Nephron (organoid): ENCODE results near the gene CDH4.

ENCODE experiments used
- H3K27ac Mint-ChIP-seq, 3 experiments: 2 replicates each; pipeline ENCODE4 v1.8.0; 2020; ENCODE audit warnings: mixed read lengths in 3 of 3, mild to moderate bottlenecking in 2 of 3, moderate library complexity in 1 of 3
- H3K27me3 Mint-ChIP-seq: 2 replicates; pipeline ENCODE4 v1.8.0; 2021; ENCODE audit warnings: low read depth, mild to moderate bottlenecking, moderate library complexity, mixed read lengths
- H3K36me3 Mint-ChIP-seq: 2 replicates; pipeline ENCODE4 v1.8.0; 2020; ENCODE audit warnings: low read depth, mixed read lengths
- H3K4me1 Mint-ChIP-seq: 2 replicates; pipeline ENCODE4 v1.8.0; 2020; ENCODE audit warnings: mixed read lengths
- H3K4me3 Mint-ChIP-seq, 3 experiments: 2 replicates each; pipeline ENCODE4 v1.8.0; 2020; ENCODE audit warnings: mild to moderate bottlenecking in 3 of 3, mixed read lengths in 3 of 3, moderate library complexity in 2 of 3
- H3K9me3 Mint-ChIP-seq: 2 replicates; pipeline ENCODE4 v1.8.0; 2020; ENCODE audit warnings: mixed read lengths
- TF ChIP-seq, protein P1 (sequence below), 3 experiments: fragments of 200-600 bp; sonication (generic); IDR thresholded peaks; one replicate each; pipeline ENCODE4 v1.5.0; 2021; ENCODE audit warnings: antibody characterized with exemption in 3 of 3; ENCODE audit not compliant: unreplicated experiment in 3 of 3

The CDH4 gene

DNA sequence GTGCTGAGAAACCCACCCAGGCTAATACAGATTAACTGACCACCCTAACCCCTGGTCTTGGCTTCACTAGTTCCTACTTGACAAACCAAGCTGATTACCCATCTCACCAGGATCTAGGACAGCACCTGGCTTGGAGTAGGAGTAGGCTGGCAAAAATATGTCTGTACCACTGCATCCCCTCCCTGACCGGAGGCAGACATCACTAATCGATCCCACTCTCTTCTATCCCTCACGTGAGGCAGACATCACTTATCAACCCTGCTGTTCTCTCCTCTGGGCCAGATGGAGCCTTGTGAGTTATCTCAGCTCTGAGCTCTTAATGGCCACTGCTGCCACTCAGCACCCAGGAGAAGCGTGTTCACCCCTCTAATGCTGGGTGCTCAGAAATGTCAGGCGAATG lies 324.3 kb downstream of the CDH4 start:
- Mint-ChIP-seq H3K27ac (no peak overlapping the region), H3K36me3 (no peaks in the 10 kb centered on the region), H3K4me1 (no peaks in the 10 kb centered on the region), H3K9me3 (peaks cover 3% of the 10 kb centered on the region), H3K4me3 (no peak overlapping the region), H3K27me3 (peaks cover 29% of the 10 kb centered on the region)
- TF ChIP-seq, protein P1, sequence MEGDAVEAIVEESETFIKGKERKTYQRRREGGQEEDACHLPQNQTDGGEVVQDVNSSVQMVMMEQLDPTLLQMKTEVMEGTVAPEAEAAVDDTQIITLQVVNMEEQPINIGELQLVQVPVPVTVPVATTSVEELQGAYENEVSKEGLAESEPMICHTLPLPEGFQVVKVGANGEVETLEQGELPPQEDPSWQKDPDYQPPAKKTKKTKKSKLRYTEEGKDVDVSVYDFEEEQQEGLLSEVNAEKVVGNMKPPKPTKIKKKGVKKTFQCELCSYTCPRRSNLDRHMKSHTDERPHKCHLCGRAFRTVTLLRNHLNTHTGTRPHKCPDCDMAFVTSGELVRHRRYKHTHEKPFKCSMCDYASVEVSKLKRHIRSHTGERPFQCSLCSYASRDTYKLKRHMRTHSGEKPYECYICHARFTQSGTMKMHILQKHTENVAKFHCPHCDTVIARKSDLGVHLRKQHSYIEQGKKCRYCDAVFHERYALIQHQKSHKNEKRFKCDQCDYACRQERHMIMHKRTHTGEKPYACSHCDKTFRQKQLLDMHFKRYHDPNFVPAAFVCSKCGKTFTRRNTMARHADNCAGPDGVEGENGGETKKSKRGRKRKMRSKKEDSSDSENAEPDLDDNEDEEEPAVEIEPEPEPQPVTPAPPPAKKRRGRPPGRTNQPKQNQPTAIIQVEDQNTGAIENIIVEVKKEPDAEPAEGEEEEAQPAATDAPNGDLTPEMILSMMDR (IDR thresholded peaks at IDR 0.05; ENCODE audit: unreplicated experiment in 3 of 3) = no peak

DNA sequence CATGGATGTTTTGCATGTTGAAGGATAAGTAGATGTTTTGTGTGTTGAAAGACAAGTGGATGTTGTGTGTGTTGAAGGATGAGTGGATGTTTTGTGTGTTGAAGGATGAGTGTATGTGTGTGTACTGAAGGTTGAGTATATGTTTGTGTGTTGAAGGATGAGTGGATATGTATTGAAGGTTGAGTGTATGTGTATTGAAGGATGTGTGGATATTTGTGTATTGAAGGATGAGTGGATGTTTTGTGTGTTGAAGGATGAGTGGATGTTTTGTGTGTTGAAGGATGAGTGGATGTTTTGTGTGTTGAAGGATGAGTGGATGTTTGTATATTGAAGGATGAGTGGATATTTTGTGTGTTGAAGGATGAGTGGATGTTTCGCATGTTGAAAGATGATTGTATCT lies 325.0 kb downstream of the CDH4 start:
- H3K4me1 Mint-ChIP-seq = no peaks in the 10 kb centered on the region
- H3K27me3 Mint-ChIP-seq = peaks cover 32% of the 10 kb centered on the region
- H3K27ac Mint-ChIP-seq = no peak overlapping the region
- H3K4me3 Mint-ChIP-seq = no peak overlapping the region
- peaks cover 3% of the 10 kb centered on the region for H3K9me3 Mint-ChIP-seq
- no peaks in the 10 kb centered on the region for H3K36me3 Mint-ChIP-seq
- TF ChIP-seq, protein P1 (IDR thresholded peaks at IDR 0.05; ENCODE audit: unreplicated experiment in 3 of 3) = no peak

DNA sequence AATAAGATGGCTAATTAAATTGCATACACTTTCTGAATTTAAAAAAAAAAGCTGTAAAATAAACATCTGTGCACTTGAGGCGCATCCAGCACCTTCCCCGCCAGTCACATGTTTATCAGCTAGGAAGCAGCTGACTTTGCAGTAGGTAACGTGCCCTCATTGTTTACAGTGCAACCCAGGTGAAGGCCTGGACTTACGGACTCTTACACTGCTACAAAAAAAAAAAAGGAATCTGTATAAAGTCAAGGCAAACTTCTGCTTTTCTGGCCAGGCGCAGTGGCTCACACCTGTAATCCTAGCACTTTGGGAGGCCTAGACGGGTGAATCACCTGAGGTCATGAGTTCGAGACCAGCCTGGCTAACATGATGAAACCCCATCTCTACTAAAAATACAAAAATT lies 327.8 kb downstream of the CDH4 start:
- TF ChIP-seq, protein P1 (IDR thresholded peaks at IDR 0.05; ENCODE audit: unreplicated experiment in 3 of 3) = no peak
- no peak overlapping the region for H3K27ac Mint-ChIP-seq
- peaks cover 6% of the 10 kb centered on the region for H3K4me1 Mint-ChIP-seq
- no peaks in the 10 kb centered on the region for H3K36me3 Mint-ChIP-seq
- H3K9me3 Mint-ChIP-seq = peaks cover 2% of the 10 kb centered on the region
- peaks cover 46% of the 10 kb centered on the region for H3K27me3 Mint-ChIP-seq
- no peak overlapping the region for H3K4me3 Mint-ChIP-seq

DNA sequence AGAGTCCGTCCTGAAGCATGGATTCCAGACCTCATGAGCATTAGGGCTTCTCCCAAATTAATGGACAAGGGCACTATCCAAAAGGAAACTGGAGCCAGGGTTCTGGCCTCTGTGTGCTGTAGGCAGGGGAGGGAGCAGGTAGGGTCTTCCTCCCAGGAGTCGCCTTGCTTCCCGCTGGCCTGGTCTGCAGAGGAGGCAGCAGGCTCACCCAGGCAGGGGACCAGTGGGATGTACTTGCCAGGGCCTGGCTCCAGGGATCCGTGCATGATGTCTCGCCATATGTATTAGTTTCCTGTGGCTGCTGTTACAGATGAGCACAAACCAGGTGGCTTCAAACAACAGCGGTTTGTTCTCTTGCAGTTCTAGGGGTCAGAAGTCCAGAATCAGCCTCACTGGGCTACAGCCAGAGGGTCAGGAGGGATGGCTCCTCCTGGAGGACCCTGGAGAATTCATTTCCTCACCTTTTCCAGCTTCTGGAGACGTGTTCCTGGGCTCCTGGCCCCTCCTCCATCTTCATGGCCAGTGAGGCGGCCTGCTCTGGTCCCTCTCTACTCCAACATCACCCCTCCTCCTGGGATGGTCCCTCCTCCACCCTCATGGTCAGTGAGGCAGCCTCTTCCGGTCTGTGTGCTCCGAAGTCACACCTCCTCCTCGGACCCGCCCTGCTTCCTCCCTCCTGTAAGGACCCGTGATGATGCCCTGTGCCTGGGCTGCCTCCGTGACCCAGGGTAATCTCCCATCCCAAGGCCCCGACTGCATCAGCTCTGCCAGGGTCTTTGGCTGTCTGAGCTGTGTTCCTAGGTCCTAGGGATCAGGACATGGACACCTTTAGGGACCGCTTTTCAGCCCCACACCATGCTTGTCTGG lies 329.1 kb downstream of the CDH4 start:
- Mint-ChIP-seq H3K4me1 (peaks cover 6% of the 10 kb centered on the region), H3K4me3 (no peak overlapping the region), H3K9me3 (no peaks in the 10 kb centered on the region), H3K27ac (no peak overlapping the region), H3K36me3 (no peaks in the 10 kb centered on the region), H3K27me3 (peaks cover 46% of the 10 kb centered on the region)
- TF ChIP-seq, protein P1 (IDR thresholded peaks at IDR 0.05; ENCODE audit: unreplicated experiment in 3 of 3) = no peak

DNA sequence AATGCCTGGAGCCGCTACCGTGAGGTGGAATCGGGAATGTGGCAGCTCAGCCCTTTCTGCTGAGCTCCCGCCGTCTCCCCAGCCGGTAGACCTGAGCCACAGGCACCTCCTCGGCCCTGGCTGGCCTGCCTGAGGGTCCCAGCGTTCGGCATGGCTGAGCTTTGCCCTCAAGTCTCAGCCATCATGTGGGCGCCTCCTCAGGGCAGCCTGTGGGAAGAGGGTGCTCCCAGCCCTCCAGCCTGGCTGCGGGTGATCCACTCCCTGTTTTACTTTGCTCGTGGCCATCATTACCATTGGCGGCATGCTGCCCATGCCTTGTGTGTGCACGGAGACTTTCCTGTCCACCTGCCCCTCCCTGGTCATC lies 329.7 kb downstream of the CDH4 start:
- Mint-ChIP-seq H3K4me3 (no peak overlapping the region), H3K9me3 (no peaks in the 10 kb centered on the region), H3K36me3 (no peaks in the 10 kb centered on the region), H3K27ac (no peak overlapping the region), H3K4me1 (peaks cover 6% of the 10 kb centered on the region), H3K27me3 (peaks cover 46% of the 10 kb centered on the region)
- TF ChIP-seq, protein P1 (IDR thresholded peaks at IDR 0.05; ENCODE audit: unreplicated experiment in 3 of 3) = no peak
